C4-2B (cell line): Measurements from ENCODE around the gene SAMD7.

Experiments
- H3K27ac ChIP-seq: fragments of 450-650 bp; 2 replicates; pipeline ENCODE4 v1.5.1; 2017
- ZFX ChIP-seq: fragments of 450-650 bp; IDR thresholded peaks from 2 replicates; pipeline ENCODE4 v1.6.1; 2017
- TF ChIP-seq, protein P1 (sequence below): fragments of 450-650 bp; conservative IDR thresholded peaks from 2 replicates; pipeline ENCODE4 v1.5.1; 2017; ENCODE audit warnings: mild to moderate bottlenecking

Gene SAMD7, protein sequence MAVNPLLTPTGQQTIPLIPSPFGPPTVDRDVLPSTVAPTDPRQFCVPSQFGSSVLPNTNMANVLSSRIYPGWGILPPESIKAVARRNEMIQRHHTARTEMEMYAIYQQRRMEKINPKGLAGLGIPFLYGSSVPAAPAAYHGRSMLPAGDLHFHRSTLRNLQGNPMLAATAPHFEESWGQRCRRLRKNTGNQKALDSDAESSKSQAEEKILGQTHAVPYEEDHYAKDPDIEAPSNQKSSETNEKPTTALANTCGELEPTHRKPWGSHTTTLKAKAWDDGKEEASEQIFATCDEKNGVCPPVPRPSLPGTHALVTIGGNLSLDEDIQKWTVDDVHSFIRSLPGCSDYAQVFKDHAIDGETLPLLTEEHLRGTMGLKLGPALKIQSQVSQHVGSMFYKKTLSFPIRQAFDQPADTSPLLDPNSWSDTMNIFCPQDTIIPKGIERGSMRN

GRCh38 chr3:169911272-169911671, at the start of gene SAMD7:
SAMD7 (plus strand) TSS chr3:169911572; CDS start chr3:169919499, 7,927 bp downstream.
- H3K27ac ChIP-seq = no peak within 1 kb of the TSS
- TF ChIP-seq, protein P1, sequence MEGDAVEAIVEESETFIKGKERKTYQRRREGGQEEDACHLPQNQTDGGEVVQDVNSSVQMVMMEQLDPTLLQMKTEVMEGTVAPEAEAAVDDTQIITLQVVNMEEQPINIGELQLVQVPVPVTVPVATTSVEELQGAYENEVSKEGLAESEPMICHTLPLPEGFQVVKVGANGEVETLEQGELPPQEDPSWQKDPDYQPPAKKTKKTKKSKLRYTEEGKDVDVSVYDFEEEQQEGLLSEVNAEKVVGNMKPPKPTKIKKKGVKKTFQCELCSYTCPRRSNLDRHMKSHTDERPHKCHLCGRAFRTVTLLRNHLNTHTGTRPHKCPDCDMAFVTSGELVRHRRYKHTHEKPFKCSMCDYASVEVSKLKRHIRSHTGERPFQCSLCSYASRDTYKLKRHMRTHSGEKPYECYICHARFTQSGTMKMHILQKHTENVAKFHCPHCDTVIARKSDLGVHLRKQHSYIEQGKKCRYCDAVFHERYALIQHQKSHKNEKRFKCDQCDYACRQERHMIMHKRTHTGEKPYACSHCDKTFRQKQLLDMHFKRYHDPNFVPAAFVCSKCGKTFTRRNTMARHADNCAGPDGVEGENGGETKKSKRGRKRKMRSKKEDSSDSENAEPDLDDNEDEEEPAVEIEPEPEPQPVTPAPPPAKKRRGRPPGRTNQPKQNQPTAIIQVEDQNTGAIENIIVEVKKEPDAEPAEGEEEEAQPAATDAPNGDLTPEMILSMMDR = no peak
- TF ChIP-seq ZFX = no peak

DNA sequence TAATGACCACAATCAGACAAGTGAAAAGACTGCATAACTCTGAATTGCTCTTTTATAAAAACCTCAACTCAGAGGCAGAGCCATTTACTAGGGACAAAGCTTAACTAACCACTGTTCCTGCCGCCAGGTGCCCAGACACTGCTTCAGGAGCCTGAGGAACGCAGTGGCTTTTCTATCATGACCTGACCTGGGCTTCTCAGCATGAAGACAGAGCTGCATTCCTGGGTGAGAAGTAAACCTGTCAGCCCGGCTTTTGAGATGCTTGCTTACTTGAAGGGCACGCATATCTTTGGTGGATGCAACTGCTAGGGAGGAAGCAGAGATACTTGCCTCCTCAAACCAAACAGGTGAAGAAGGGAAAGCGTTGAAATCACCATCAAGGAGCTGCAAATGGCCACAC, 49.5 kb upstream of the SAMD7 start:
- TF ChIP-seq, protein P1 = no peak
- TF ChIP-seq ZFX = no peak
- H3K27ac ChIP-seq = no peak overlapping the region

DNA sequence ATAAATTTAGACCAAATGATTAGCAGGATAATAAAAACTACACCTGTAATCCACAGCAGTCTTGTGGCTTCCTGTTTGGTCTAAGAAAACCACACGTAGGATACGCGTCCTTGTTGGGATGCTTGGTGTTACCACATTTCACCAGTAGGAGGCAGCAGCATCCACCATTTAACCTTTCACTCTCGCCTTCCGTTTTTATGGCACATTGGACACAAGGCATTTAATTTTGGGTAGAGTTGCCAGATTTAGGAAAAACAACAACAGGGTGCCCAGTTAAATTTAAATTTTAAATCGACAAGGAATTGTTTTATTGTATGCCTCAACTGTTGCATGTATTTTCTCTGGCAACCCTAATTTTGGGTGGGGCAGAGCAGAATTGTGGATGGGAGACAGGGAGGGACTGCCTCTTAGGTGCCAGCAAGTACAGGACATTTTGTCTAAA, 47.9 kb upstream of the SAMD7 start:
- TF ChIP-seq ZFX = no peak
- TF ChIP-seq, protein P1 = peak; percentile 99

DNA sequence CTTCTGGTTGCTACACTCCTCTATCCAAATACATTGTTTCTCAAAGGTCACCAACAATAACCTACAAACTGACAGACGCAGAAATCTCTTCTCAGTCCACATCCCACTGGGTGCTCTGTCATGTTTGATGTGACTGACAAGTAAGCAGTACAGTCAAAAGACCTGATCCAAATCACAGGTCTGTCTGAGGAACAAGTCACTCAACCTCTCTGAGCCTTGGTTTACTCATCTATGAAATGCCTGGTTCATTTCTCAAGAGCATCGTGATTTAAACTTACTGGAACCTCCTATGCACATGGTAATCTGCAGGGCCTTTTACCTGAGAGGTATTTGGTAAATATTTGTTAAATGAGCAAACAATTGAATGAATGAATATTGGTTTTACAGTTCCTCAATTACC, 47.1 kb upstream of the SAMD7 start:
- H3K27ac ChIP-seq = no peak overlapping the region
- no peak for TF ChIP-seq ZFX
- TF ChIP-seq, protein P1 = no peak

More for the DNA sequence above, 47.9 kb upstream of the SAMD7 start:
- no peak overlapping the region for H3K27ac ChIP-seq

- no peak for TF ChIP-seq ZFX
- TF ChIP-seq, protein P1 = no peak
Observed at GRCh38 chr3:169865176-169865767, 46.1 kb upstream of the SAMD7 start.

GRCh38 chr3:169867584-169868210, 43.7 kb upstream of the SAMD7 start:
- no peak for TF ChIP-seq ZFX
- TF ChIP-seq, protein P1 = no peak
- no peak overlapping the region for H3K27ac ChIP-seq

More at GRCh38 chr3:169865176-169865767, 46.1 kb upstream of the SAMD7 start:
- no peak overlapping the region for H3K27ac ChIP-seq

GRCh38 chr3:169868369-169868768, 43.0 kb upstream of the SAMD7 start:
- no peak overlapping the region for H3K27ac ChIP-seq
- TF ChIP-seq ZFX = no peak
- TF ChIP-seq, protein P1 = no peak
